ENCODE data around the gene STRBP.
"Not testable (repeated sequence)": the region's sequence is repeated elsewhere in the genome, so short reads cannot be mapped to it uniquely, and the experiment has no call there.

Gene STRBP

GRCh38 chr9:123253204-123253603 lies 15.2 kb downstream of the STRBP start:
- no peaks in the 10 kb centered on the region for H3K4me1 Mint-ChIP-seq
- no peak for TF ChIP-seq CTCF (IDR thresholded peaks at IDR 0.05)

GRCh38 chr9:123251741-123252140 lies 16.6 kb downstream of the STRBP start:
- Mint-ChIP-seq H3K9me3 (peaks cover 39% of the 10 kb centered on the region), H3K36me3 (ENCODE audit: low read depth) (peaks cover 42% of the 10 kb centered on the region), H3K27ac (no peak overlapping the region), H3K4me1 (no peaks in the 10 kb centered on the region), H3K4me3 (no peak overlapping the region), H3K27me3 (ENCODE audit: low read depth, poor library complexity) (peaks cover 2% of the 10 kb centered on the region)
- no peak for TF ChIP-seq CTCF (IDR thresholded peaks at IDR 0.05)
- DNase-seq, result no peak

More at GRCh38 chr9:123253204-123253603, 15.2 kb downstream of the STRBP start:
- H3K9me3 Mint-ChIP-seq, result peaks cover 39% of the 10 kb centered on the region
- H3K36me3 Mint-ChIP-seq (ENCODE audit: low read depth), result peaks cover 52% of the 10 kb centered on the region
- H3K27me3 Mint-ChIP-seq (ENCODE audit: low read depth, poor library complexity), result peaks cover 5% of the 10 kb centered on the region
- H3K4me3 Mint-ChIP-seq, result no peak overlapping the region
- no peak overlapping the region for H3K27ac Mint-ChIP-seq
- DNase-seq, result no peak

GRCh38 chr9:123251324-123251723 lies 17.1 kb downstream of the STRBP start:
- no peak for DNase-seq
- Mint-ChIP-seq H3K27me3 (ENCODE audit: low read depth, poor library complexity) (peaks cover 2% of the 10 kb centered on the region), H3K4me3 (no peak overlapping the region), H3K4me1 (no peaks in the 10 kb centered on the region), H3K36me3 (ENCODE audit: low read depth) (peaks cover 41% of the 10 kb centered on the region), H3K9me3 (peaks cover 39% of the 10 kb centered on the region), H3K27ac (no peak overlapping the region)
- TF ChIP-seq CTCF (IDR thresholded peaks at IDR 0.05), result no peak

GRCh38 chr9:123250504-123250903 lies 17.9 kb downstream of the STRBP start:
- TF ChIP-seq CTCF (IDR thresholded peaks at IDR 0.05), result no peak
- H3K4me3 Mint-ChIP-seq, result no peak overlapping the region
- H3K9me3 Mint-ChIP-seq, result peaks cover 31% of the 10 kb centered on the region
- no peak overlapping the region for H3K27ac Mint-ChIP-seq
- peaks cover 2% of the 10 kb centered on the region for H3K27me3 Mint-ChIP-seq (ENCODE audit: low read depth, poor library complexity)
- no peaks in the 10 kb centered on the region for H3K4me1 Mint-ChIP-seq
- no peak for DNase-seq
- H3K36me3 Mint-ChIP-seq (ENCODE audit: low read depth), result peaks cover 32% of the 10 kb centered on the region

- DNase-seq; H3K27ac Mint-ChIP-seq; H3K4me1 Mint-ChIP-seq; H3K4me3 Mint-ChIP-seq; H3K27me3 Mint-ChIP-seq (ENCODE audit: low read depth, poor library complexity): not testable (repeated sequence)
- Mint-ChIP-seq H3K36me3 (ENCODE audit: low read depth) (peaks cover 25% of the 10 kb centered on the region), H3K9me3 (peaks cover 22% of the 10 kb centered on the region)
These were observed 19.2 kb downstream of the STRBP start for GRCh38 chr9:123249162-123249561.

- Mint-ChIP-seq H3K36me3 (ENCODE audit: low read depth) (peaks cover 21% of the 10 kb centered on the region), H3K4me1 (no peaks in the 10 kb centered on the region), H3K9me3 (peaks cover 16% of the 10 kb centered on the region), H3K4me3 (no peak overlapping the region), H3K27ac (no peak overlapping the region), H3K27me3 (ENCODE audit: low read depth, poor library complexity) (peaks cover 2% of the 10 kb centered on the region)
- TF ChIP-seq CTCF (IDR thresholded peaks at IDR 0.05), result no peak
- no peak for DNase-seq
These were observed 19.8 kb downstream of the STRBP start for GRCh38 chr9:123248630-123249029.
